Measurements from ENCODE around the gene CCDC89.

CCDC89 gene

GRCh38 chr11:85685820-85686459 is at the start of gene CCDC89:
CCDC89 (minus strand) TSS chr11:85686195; CDS start chr11:85686130, 65 bp downstream.
- DNase-seq (ENCODE audit: low spot score), result peak; percentile 91
- peak within 1 kb of the TSS; percentile 67 for H3K4me3 ChIP-seq
- TF ChIP-seq CTCF (IDR thresholded peaks at IDR 0.05), result no peak
- peak within 1 kb of the TSS; percentile 61 to 79 for H3K27ac ChIP-seq

- no peak for TF ChIP-seq CTCF (IDR thresholded peaks at IDR 0.05)
- DNase-seq (ENCODE audit: low spot score), result no peak
- Histone ChIP-seq H3K27ac (no peak overlapping the region), H3K4me3 (no peak overlapping the region)
Observed at GRCh38 chr11:85732965-85733364, 47.0 kb upstream of the CCDC89 start.

GRCh38 chr11:85726381-85726780 is 40.4 kb upstream of the CCDC89 start:
- no peak for DNase-seq (ENCODE audit: low spot score)
- Histone ChIP-seq H3K4me3 (no peak overlapping the region), H3K27ac (no peak overlapping the region)
- TF ChIP-seq CTCF (IDR thresholded peaks at IDR 0.05), result no peak

GRCh38 chr11:85725510-85726258 is 39.7 kb upstream of the CCDC89 start:
- TF ChIP-seq CTCF (IDR thresholded peaks at IDR 0.05), result no peak
- no peak for DNase-seq (ENCODE audit: low spot score)
- Histone ChIP-seq H3K27ac (no peak overlapping the region), H3K4me3 (no peak overlapping the region)

GRCh38 chr11:85724748-85725465 is 38.9 kb upstream of the CCDC89 start:
- Histone ChIP-seq H3K4me3 (no peak overlapping the region), H3K27ac (no peak overlapping the region)
- no peak for TF ChIP-seq CTCF (IDR thresholded peaks at IDR 0.05)
- no peak for DNase-seq (ENCODE audit: low spot score)

GRCh38 chr11:85723088-85723487 is 37.1 kb upstream of the CCDC89 start:
- Histone ChIP-seq H3K4me3 (no peak overlapping the region), H3K27ac (no peak overlapping the region)
- no peak for DNase-seq (ENCODE audit: low spot score)
- no peak for TF ChIP-seq CTCF (IDR thresholded peaks at IDR 0.05)
